GM12872 (cell line): ENCODE results near the gene ZNF622.

ENCODE experiments used
- TF ChIP-seq, protein P1 (sequence below): IDR thresholded peaks from 3 replicates; pipeline ENCODE4 v1.5.1; 2011; ENCODE audit warnings: low read depth, mild to moderate bottlenecking, low read length, moderate library complexity; ENCODE audit not compliant: insufficient read depth

The ZNF622 gene

DNA sequence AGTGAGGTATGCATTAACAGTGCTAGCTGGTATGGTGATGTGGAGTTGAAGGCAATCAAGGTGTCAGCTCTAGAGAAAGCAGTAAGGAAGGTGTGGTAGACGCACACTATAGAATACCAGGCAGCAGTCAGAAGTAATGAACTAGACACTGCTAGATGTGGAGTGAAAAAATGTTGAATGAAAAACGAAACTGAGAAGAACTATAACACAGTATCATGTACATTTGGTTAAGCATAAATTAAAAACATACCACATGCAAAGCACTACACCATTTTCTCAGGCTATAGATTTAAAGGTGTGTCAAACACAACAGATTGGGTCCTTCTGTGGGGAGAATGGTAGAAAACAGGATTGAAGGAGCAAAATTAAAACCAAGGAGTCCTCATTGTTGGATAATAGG, 15.4 kb downstream of the ZNF622 start:
- TF ChIP-seq, protein P1, sequence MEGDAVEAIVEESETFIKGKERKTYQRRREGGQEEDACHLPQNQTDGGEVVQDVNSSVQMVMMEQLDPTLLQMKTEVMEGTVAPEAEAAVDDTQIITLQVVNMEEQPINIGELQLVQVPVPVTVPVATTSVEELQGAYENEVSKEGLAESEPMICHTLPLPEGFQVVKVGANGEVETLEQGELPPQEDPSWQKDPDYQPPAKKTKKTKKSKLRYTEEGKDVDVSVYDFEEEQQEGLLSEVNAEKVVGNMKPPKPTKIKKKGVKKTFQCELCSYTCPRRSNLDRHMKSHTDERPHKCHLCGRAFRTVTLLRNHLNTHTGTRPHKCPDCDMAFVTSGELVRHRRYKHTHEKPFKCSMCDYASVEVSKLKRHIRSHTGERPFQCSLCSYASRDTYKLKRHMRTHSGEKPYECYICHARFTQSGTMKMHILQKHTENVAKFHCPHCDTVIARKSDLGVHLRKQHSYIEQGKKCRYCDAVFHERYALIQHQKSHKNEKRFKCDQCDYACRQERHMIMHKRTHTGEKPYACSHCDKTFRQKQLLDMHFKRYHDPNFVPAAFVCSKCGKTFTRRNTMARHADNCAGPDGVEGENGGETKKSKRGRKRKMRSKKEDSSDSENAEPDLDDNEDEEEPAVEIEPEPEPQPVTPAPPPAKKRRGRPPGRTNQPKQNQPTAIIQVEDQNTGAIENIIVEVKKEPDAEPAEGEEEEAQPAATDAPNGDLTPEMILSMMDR, result no peak

- TF ChIP-seq, protein P1, result no peak
Measured at GRCh38 chr5:16446993-16447392, 18.6 kb downstream of the ZNF622 start.

DNA sequence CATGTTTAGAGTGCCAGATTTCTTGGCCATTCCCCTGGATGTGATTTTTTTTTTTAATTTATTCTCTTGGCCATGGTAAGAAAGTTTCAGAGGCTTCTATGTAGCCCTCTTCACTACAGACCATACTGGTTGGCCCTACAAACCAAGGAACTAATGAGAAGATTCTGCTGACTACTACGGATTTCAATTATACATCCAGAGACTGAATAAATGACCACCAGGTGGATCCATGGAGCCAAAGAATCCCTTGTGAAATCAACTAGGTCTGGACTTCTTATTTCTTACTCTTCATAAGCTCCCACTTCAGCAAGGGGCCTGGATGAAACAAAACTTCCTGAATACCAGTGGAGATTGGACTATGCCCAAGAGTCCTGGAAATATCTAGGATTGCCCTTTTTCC, 27.6 kb downstream of the ZNF622 start:
- TF ChIP-seq, protein P1, result no peak

GRCh38 chr5:16431490-16431889, 34.1 kb downstream of the ZNF622 start:
- TF ChIP-seq, protein P1, result no peak

GRCh38 chr5:16430349-16431089, 35.1 kb downstream of the ZNF622 start:
- TF ChIP-seq, protein P1, result no peak

DNA sequence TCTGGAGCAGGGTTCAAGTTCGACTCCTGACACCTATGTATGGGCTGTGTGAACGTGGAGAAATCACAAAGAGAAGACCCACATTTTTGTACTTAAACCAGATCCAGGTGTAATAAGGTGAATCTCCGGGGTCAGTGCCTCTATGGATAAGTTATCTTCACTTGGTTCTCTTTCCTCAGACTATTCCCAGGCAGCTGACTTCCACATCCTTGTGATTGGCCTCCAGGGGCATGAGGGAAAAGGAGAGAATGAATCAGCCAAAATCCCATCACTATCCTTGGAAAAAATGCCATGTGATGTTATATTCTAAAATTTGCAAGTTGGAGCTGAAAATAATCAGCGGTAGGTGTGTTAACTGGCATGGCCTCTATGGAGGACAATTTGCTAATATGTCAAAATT, 37.2 kb downstream of the ZNF622 start:
- TF ChIP-seq, protein P1, result no peak

- TF ChIP-seq, protein P1, result no peak
Measured at GRCh38 chr5:16427587-16427986, 38.0 kb downstream of the ZNF622 start.
